ENCODE measurements around the gene HSPB2. TPM values are rescaled to one million over a fixed set of nuclear protein-coding genes. Genes with fewer than 3 reads are reported as not detected.

The HSPB2 gene
- total RNA-seq (under 1 TPM in 1 of 5 donors, not detected in 4; 0.37 TPM), polyA plus RNA-seq (1 to 10 TPM; 2.0 to 5.1 (median 4.0) TPM)
- long read RNA-seq, donor 1, transcript HSPB2-201 (2 exons, 1,335 nt), result major isoform, 5 of 5 reads
- long read RNA-seq, donor 1, partial matches to known transcripts, result 0 of 5 reads
- long read RNA-seq, donor 1, other reads (novel, unspliced or antisense), result 0 of 5 reads
- long read RNA-seq, donor 2, partial matches to known transcripts, result 0 of 3 reads
- long read RNA-seq, donor 2, other reads (novel, unspliced or antisense), result 0 of 3 reads
- long read RNA-seq, donor 3, partial matches to known transcripts, result 0 of 1 reads
- long read RNA-seq, donor 3, other reads (novel, unspliced or antisense), result 0 of 1 reads
- long read RNA-seq, donor 4, partial matches to known transcripts, result 0 of 2 reads
- long read RNA-seq, donor 4, other reads (novel, unspliced or antisense), result 0 of 2 reads
- long read RNA-seq, donor 5, transcript HSPB2-201 (2 exons, 1,335 nt), result major isoform, 10 of 10 reads
- long read RNA-seq, donor 5, partial matches to known transcripts, result 0 of 10 reads
- long read RNA-seq, donor 5, other reads (novel, unspliced or antisense), result 0 of 10 reads
- long read RNA-seq, donor 6, transcript HSPB2-201 (2 exons, 1,335 nt), result major isoform, 11 of 11 reads
- long read RNA-seq, donor 6, partial matches to known transcripts, result 0 of 11 reads
- long read RNA-seq, donor 6, other reads (novel, unspliced or antisense), result 0 of 11 reads
- long read RNA-seq, donor 7, transcript HSPB2-201 (2 exons, 1,335 nt), result major isoform, 16 of 16 reads
- long read RNA-seq, donor 7, partial matches to known transcripts, result 0 of 16 reads
- long read RNA-seq, donor 7, other reads (novel, unspliced or antisense), result 0 of 16 reads
- long read RNA-seq, donor 8, partial matches to known transcripts, result 0 of 1 reads
- long read RNA-seq, donor 8, other reads (novel, unspliced or antisense), result 0 of 1 reads
- long read RNA-seq, donor 9, transcript HSPB2-201 (2 exons, 1,335 nt), result major isoform, 9 of 9 reads
- long read RNA-seq, donor 9, partial matches to known transcripts, result 0 of 9 reads
- long read RNA-seq, donor 9, other reads (novel, unspliced or antisense), result 0 of 9 reads
- long read RNA-seq, donor 10, partial matches to known transcripts, result 5 of 6 reads
- long read RNA-seq, donor 10, other reads (novel, unspliced or antisense), result 0 of 6 reads

- peak in 1 of 2 donors; percentile 51 for DNase-seq
- H3K27ac ChIP-seq, result peak within 1 kb of the TSS; percentile 49 to 94 (median 85)
Measured at GRCh38 chr11:111912535-111912934, at the start of gene HSPB2. Gene HSPB2 (plus strand): TSS chr11:111912734. CDS start chr11:111912830, 96 bp downstream.

GRCh38 chr11:111870113-111870512, 42.4 kb upstream of the HSPB2 start:
- Histone ChIP-seq H3K27ac (peak overlapping the region in 2 of 5 donors; percentile 91 to 97), H3K36me3 (peaks cover 16 to 44% (median 39%) of the 10 kb centered on the region in 4 donors), H3K4me1 (peaks cover 4 to 32% (median 18%) of the 10 kb centered on the region in 4 donors), H3K4me3 (peak overlapping the region in 3 of 4 donors; percentile 73 to 97 (median 97)), H3K9me3 (no peaks in the 10 kb centered on the region), H3K27me3 (no peaks in the 10 kb centered on the region)
- intact Hi-C loops (cut with DNase I; ENCODE audit: low total_unique reads), result no loop called here
- DNase-seq, result no peak
- TF ChIP-seq POLR2AphosphoS5 (IDR thresholded peaks at IDR 0.05) (no peak), POLR2A (IDR thresholded peaks at IDR 0.05) (no peak), EP300 (IDR thresholded peaks at IDR 0.05) (no peak), CTCF (IDR thresholded peaks at IDR 0.05) (no peak)
- WGBS, 5 donors, result 85 to 96% (median 87%) methylated on average over 1 of the region's 1 CpG

More at GRCh38 chr11:111912535-111912934, at the start of gene HSPB2:
- 9 to 17% (median 16%) methylated on average over 9 to 26 of the region's 26 CpGs for WGBS, 5 donors
- Histone ChIP-seq H3K27me3 (peaks cover 0 to 19% (median 10%) of the 10 kb centered on the region in 3 donors), H3K36me3 (peaks cover 0 to 13% (median 0%) of the 10 kb centered on the region in 4 donors), H3K9me3 (no peaks in the 10 kb centered on the region), H3K4me3 (peak within 1 kb of the TSS; percentile 46 to 57 (median 51)), H3K4me1 (peaks cover 0 to 38% (median 13%) of the 10 kb centered on the region in 4 donors)
- intact Hi-C loops (cut with DNase I; ENCODE audit: low total_unique reads), result no loop called here
- TF ChIP-seq POLR2AphosphoS5 (IDR thresholded peaks at IDR 0.05) (no peak), POLR2A (IDR thresholded peaks at IDR 0.05) (no peak), CTCF (IDR thresholded peaks at IDR 0.05) (no peak), EP300 (IDR thresholded peaks at IDR 0.05) (no peak)

- DNase-seq, result no peak
- H3K4me1 ChIP-seq, result peaks cover 4 to 32% (median 18%) of the 10 kb centered on the region in 4 donors
- H3K27me3 ChIP-seq, result no peaks in the 10 kb centered on the region
- intact Hi-C loops (cut with DNase I; ENCODE audit: low total_unique reads), result no loop called here
- peaks cover 17 to 44% (median 39%) of the 10 kb centered on the region in 4 donors for H3K36me3 ChIP-seq
- H3K4me3 ChIP-seq, result peak overlapping the region; percentile 73 to 97 (median 95)
- no peaks in the 10 kb centered on the region for H3K9me3 ChIP-seq
- TF ChIP-seq POLR2A (IDR thresholded peaks at IDR 0.05), result no peak
- no peak for TF ChIP-seq EP300 (IDR thresholded peaks at IDR 0.05)
- TF ChIP-seq CTCF (IDR thresholded peaks at IDR 0.05), result no peak
- TF ChIP-seq POLR2AphosphoS5 (IDR thresholded peaks at IDR 0.05), result no peak
- peak overlapping the region in 4 of 5 donors; percentile 89 to 97 (median 90) for H3K27ac ChIP-seq
Measured at GRCh38 chr11:111870522-111870885, 42.0 kb upstream of the HSPB2 start.
